NCI-H2081 treated with DMSO at 0.1 percent for 48 hours (cell line): ENCODE data around the gene SREBF2.
"Not testable (repeated sequence)": the region's sequence is repeated elsewhere in the genome, so short reads cannot be mapped to it uniquely, and the experiment has no call there.

Experiments
- DNase-seq: peaks from one replicate; lab custom pipeline; 2025; lab: John Stamatoyannopoulos, UW

Gene SREBF2

DNA sequence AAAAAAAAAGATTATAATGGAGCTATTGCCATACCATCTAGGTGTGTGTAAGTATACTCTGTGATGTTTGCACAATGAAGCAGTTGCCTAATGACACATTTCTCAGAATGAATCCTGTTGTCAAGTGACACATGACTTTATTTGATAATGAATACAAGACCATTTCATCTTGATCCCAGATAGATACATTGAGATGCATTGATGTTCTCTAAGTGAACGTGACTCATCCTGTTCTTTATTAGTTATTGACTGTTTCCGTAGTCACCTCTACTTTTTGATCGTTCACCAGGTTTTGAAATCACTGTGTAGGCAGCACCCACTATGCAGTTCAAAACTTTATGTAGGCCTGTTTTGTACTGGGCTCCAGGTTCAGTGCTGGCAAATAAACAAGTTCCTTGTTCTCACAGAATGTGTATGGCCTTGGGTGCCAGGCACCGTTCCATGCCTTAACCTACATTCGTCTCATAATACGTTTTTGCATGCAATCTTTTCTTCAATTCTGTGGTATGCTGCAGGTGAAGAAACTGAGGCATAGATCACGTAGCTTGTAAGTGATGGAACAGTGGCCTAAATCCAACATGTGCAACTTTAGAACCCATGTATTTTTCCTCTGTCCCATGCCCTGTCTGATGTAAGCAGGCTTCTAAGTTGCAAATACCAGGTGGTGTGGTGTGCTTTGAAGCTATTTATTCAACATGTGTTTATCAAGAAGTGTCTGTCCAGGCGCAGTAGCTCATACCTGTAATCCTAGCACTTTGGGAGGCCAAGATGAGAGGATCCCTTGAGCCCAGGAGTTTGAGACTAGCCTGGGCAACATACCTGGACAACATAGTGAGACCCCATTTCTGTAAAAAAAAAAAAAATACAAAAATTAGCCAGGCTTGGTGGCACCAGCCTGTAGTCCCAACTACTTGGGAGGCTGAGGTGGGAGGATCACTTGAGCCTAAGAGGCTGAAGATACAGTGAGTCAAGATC is 10.4 kb downstream of the SREBF2 start:
- no peak for DNase-seq

DNA sequence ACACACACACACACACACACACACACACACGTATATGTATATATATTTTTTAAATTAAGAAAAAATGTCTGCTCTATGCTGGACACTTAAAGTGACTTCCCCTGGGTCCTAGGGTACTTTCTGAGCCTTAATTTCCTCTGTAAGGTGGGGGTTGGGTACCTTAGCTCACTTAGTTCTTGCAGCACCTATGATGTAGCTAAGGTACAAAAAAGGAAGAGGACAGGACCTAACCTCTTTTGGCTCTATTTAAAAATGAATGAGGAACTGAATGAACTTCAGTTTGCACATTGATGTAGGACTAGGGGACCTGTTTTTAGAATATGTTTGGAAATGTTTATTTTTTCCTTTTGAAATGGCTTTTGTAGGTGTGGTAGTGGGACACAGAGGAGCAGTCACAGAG is 11.1 kb downstream of the SREBF2 start:
- DNase-seq = no peak

DNA sequence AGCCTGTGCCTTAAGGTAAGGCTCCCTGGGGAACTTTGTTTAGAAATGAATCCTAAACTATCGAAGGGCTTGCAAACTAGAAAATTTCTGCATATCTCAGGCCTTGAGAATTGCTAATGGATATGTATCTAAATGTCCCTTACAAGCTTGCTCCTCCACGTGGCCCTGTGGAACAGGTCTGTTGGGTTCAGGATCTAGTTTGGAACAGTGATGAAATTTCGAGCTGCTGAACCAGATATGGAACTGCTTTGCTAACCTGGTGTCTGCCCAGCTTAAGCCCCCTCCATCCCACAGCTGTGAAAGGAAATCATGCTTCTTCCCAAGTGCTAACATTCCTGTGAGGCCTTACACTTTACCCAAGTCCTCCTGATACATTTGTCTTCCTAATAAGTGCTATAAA is 11.6 kb downstream of the SREBF2 start:
- no peak for DNase-seq

GRCh38 chr22:41845380-41846267 is 12.7 kb downstream of the SREBF2 start:
- no peak for DNase-seq

DNA sequence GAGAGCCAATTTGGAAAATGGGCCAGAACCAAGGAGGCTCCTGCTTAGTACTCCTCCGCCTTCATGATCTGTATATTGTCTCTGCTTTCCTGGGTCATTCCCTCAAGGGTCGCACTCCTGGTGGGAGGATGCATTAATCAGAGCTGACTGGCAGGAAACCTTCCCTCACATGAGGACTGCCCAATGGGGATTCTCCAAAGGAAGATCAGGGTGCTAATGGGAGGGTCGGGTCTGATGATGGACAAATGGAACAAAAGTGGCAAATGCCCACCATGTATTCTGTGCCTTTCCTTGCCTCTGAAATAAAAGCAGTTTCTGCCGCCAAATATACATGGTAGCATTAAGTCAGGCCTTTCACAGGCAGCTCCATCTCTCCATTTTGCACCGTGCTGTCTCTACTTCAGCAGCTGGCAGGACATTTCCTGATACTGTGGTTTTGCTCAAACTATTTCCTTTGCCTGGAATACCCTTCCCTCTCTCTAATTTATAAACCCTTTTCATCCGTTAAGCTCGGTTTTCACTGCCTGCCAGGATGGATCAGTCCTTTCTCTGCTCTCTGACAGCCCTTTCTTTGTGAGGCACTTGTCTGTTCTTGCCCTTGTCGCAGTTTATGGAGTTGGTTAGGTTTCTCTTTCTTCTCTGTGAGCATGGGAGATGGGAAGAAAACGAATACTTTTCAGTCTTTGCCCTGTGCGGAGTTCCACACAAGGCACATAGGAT is 13.5 kb downstream of the SREBF2 start:
- DNase-seq = no peak

DNA sequence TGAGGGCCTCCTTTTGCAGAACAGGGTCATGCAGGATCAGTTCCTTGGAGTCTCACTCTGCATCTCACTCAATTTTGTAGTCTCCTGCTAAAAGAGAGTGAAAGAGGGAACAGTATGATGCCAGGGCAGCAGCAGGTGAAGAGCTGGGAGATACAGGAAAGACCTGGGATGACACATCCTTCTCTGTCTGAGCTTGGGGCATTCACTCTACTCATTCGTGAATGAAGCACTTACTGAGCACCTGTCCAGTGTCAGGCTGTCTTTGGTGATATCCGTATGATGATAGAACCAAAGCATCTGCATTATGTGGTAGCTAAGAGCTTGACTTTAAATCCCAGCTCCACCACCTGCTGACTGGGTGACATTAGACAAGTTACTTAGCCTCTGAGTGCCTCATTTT is 14.4 kb downstream of the SREBF2 start:
- DNase-seq = no peak

DNA sequence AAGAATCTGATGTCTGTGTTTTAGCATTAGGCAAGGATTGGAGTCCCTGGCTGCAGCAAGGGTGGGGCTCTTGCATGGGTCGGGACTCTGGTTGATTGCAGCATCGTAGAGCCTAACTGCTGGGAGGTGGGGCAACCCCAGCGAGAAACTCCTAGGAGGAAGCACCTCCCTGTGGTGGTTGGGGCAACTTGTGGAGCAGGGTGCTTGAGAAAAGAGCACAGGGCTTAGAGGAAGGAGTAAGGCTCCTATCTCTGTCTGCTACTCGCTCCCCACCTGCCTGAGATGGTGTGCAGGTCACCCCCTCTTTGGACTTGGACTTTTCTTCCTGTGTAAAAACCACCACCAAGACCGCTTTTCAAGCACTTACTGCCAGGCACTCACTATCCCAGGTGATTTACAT is 15.6 kb downstream of the SREBF2 start:
- no peak for DNase-seq

- no peak for DNase-seq
These were observed 23.6 kb downstream of the SREBF2 start for GRCh38 chr22:41856469-41856868.

GRCh38 chr22:41857155-41857859 is 24.4 kb downstream of the SREBF2 start:
- DNase-seq = no peak

GRCh38 chr22:41857860-41858199 is 24.9 kb downstream of the SREBF2 start:
- DNase-seq = no peak

DNA sequence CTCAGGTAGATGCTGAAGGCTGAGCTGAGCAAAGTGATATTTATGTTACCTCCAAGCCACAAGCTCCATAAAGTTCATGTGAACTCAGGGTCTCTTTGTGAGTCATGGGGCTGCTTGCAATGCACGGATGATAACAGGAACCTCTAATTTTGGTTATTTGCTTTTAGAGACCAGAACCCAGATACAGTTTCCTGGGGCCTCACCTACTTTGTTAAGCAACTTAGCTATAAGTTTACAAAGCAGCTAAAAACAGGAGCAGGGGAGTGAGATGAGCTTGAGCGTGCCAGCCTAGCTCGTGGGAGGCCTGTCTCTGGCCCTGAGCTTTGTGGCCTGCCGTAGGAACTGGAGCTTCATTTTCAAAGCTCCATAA is 29.2 kb downstream of the SREBF2 start:
- no peak for DNase-seq

GRCh38 chr22:41862530-41863266 is 29.8 kb downstream of the SREBF2 start:
- DNase-seq = no peak

DNA sequence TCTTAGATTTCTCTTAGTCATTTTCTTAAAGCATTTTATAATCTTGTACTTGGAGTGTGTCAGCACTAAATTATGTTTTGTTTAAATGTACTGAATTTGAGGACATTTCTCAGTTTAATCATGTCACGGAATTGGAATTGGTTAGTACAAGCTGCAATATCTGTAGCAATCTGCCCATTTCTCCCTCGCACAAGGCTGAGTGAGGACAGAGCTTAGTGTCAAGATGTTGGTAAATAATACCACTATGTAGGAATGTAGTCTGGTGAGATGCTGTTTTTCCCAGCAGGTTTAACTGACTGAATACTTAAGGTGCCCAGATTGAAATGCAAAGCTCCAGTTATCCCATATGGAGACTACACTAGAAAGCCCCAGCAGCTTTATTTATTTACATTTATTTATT is 30.6 kb downstream of the SREBF2 start:
- no peak for DNase-seq

DNA sequence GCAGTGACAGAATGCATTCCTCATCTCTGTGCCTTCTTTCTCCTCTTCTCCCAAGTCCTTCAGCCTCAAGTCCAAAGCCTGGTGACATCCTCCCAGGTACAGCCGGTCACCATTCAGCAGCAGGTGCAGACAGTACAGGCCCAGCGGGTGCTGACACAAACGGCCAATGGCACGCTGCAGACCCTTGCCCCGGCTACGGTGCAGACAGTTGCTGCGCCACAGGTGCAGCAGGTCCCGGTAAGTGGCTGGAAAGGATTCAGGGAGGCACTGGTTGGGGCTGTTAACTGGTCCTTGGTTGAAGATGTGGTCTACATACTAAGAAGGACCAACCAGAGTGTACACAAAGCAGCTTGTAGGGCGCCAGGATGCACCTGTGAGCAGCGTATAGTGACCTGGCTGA is 35.7 kb downstream of the SREBF2 start:
- no peak for DNase-seq

- not testable (repeated sequence) for DNase-seq
These were observed 37.2 kb downstream of the SREBF2 start for GRCh38 chr22:41870081-41870480.

GRCh38 chr22:41870786-41871185 is 37.9 kb downstream of the SREBF2 start:
- DNase-seq = no peak

- DNase-seq = no peak
These were observed 40.5 kb downstream of the SREBF2 start for GRCh38 chr22:41873391-41873790.

DNA sequence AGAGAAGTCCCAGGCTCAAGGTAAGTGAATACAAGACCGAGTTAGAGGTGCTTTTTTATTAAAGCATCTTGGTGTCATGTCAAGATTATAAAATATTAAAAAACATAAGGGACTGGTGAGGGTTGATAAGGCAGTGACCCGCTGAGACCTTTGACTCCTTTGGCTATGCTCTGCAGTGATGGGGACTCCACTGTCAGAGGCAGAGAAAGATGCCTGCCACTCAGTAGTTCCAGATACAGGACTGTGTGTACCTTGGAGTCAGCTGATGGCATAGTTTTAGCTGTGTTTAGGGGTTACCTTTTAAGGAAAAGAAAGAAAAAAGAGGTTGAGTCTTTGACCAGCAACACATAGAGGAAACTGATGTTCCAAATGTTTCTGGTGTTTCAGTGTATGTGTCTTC is 41.2 kb downstream of the SREBF2 start:
- DNase-seq = no peak

DNA sequence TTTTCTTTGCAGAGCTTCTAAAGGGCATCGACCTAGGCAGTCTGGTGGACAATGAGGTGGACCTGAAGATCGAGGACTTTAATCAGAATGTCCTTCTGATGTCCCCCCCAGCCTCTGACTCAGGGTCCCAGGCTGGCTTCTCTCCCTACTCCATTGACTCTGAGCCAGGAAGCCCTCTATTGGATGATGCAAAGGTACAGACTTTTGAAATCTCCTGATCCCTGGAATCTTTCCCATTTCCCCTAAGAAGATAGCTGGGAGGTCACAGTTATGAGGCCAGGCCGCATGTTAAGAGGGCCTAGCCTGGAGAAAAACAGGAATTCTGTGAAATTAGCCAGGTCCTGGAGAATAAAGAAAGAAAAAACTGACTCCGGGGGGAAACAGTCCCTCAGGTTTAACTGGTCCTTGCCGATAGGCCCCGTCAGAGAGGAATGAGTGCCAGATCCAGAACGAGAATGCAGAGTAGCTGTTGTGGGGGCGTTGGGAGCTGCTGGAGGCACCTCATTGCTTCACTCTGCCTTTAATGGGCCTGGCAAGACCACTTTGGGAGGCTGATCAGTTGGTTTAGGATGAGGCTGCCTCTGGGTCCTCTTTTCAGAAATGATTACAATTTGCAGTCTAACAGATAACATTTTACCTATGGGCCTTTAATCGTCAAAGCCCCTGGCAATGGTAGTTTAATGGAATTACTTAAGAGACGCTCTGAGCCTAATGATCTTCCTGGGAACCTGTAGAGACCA is 42.8 kb downstream of the SREBF2 start:
- DNase-seq = no peak

GRCh38 chr22:41876275-41876674 is 43.4 kb downstream of the SREBF2 start:
- DNase-seq = no peak
